Transverse colon (tissue), 4 donors: ENCODE data around the gene SSH2. TPM values are rescaled to one million over a fixed set of nuclear protein-coding genes. Genes with fewer than 3 reads are reported as not detected.

Source experiments
- DNase-seq: peaks from one replicate; pipeline ENCODE4 v3.0.0-alpha.2; 2019
- H3K27ac ChIP-seq, 4 donors: fragments of 200-600 bp; sonication (generic); 2 replicates each; pipeline ENCODE4 v1.5.1; 2016 to 2018; ENCODE audit warnings: inconsistent platforms in 4 of 4
- H3K27me3 ChIP-seq: fragments of 200-600 bp; sonication (generic); 2 replicates; pipeline ENCODE4 v1.5.1; 2017; ENCODE audit warnings: inconsistent platforms
- H3K36me3 ChIP-seq, 4 donors: fragments of 200-600 bp; sonication (generic); 2 replicates each; pipeline ENCODE4 v1.5.1; 2017 to 2019; ENCODE audit warnings: inconsistent platforms in 4 of 4
- H3K4me1 ChIP-seq, 4 donors: fragments of 200-600 bp; sonication (generic); 2 replicates each; pipeline ENCODE4 v1.5.1; 2017 to 2020; ENCODE audit warnings: inconsistent platforms in 4 of 4
- H3K4me3 ChIP-seq, 4 donors: fragments of 200-600 bp; sonication (generic); 1 replicate in 1 of 4; 2 replicates in 3 of 4; pipeline versions ENCODE4 v1.5.1 to v1.6.1; 2017 to 2019; ENCODE audit warnings: inconsistent platforms in 4 of 4
- H3K9me3 ChIP-seq, 2 donors: fragments of 200-600 bp; sonication (generic); 2 replicates each; pipeline ENCODE4 v1.5.1; 2017 to 2019; ENCODE audit warnings: inconsistent platforms in 2 of 2
- CTCF ChIP-seq, 5 experiments: fragments of 200-600 bp in 3 of 5; fragments of 450-650 bp in 2 of 5; sonication (generic) in 3 of 5; IDR thresholded peaks; 1 replicate in 2 of 5; 2 replicates in 3 of 5; pipeline ENCODE4 v1.5.1; 2016 to 2017; ENCODE audit warnings: antibody characterized with exemption in 5 of 5, inconsistent platforms in 3 of 5, mild to moderate bottlenecking in 2 of 5, moderate library complexity in 1 of 5
- EP300 ChIP-seq: sonication (generic); formaldehyde crosslinking; IDR thresholded peaks from one replicate; pipeline ENCODE4 v1.6.1; 2017; ENCODE audit warnings: antibody characterized with exemption, low read depth
- POLR2A ChIP-seq: fragments of 450-650 bp; IDR thresholded peaks from one replicate; pipeline ENCODE4 v1.6.1; 2016; ENCODE audit warnings: antibody characterized with exemption, mild to moderate bottlenecking, moderate library complexity
- POLR2AphosphoS5 ChIP-seq, 3 donors: sonication (generic); formaldehyde crosslinking; IDR thresholded peaks; one replicate each; pipeline ENCODE4 v1.6.1; 2016; ENCODE audit warnings: antibody characterized with exemption in 3 of 3
- WGBS, 2 donors: methylation state at CpG; one replicate each; pipeline ENCODE4 v1.1.5; 2018; ENCODE audit warnings: low coverage in 1 of 2; 5-methylcytosine and 5-hydroxymethylcytosine counted together
- in situ Hi-C, 4 donors: fragments of 200-750 bp; cut with MboI; loops; one replicate each; pipeline versions ENCODE4 v1.15.0 to v1.15.1; 2017; ENCODE audit warnings: low sequenced_read_pairs in 3 of 4, low pct_ligation_motif_present in 1 of 4, low pct_unique_long_range_greater_than_20kb in 1 of 4
- intact Hi-C: fragments of 100-400 bp; cut with DNase I; formaldehyde crosslinking; loops from one replicate; pipeline ENCODE4 v1.15.1; 2023; ENCODE audit warnings: low total_unique reads
- total RNA-seq, 4 donors: library from RNA; depleted of rRNA; stranded (reverse); fragments of >200 nt; gene quantifications; one replicate each; pipeline ENCODE4 v1.1.0, GENCODE V29; 2016

Gene SSH2
- total RNA-seq, 4 donors from 2014 or later: 15.3 to 99.9 (median 46.0) TPM

GRCh38 chr17:29791336-29792080, 138.5 kb downstream of the SSH2 start:
- H3K27ac ChIP-seq: no peak overlapping the region
- intact Hi-C loops: no loop called here

GRCh38 chr17:29789196-29790170, 140.5 kb downstream of the SSH2 start:
- H3K27ac ChIP-seq: peak overlapping the region in 1 of 4 donors; percentile 24
- TF ChIP-seq POLR2AphosphoS5 (IDR thresholded peaks at IDR 0.05) (no peak), POLR2A (no peak), CTCF (IDR thresholded peaks at IDR 0.05) (no peak), EP300 (no peak)
- no peaks in the 10 kb centered on the region for H3K27me3 ChIP-seq
- H3K9me3 ChIP-seq: no peaks in the 10 kb centered on the region
- intact Hi-C loops: no loop called here
- DNase-seq: no peak
- WGBS, 2 donors: 93 to 100% methylated on average over 1 to 4 of the region's 4 CpGs
- H3K4me3 ChIP-seq: no peak overlapping the region
- H3K36me3 ChIP-seq: no peaks in the 10 kb centered on the region
- in situ Hi-C loops: loop anchor here in 3 of 4 donors (10.0 to 25.0 kb wide), 2 partner anchors 145 to 152 kb away; no protein-coding TSS in a partner anchor
- H3K4me1 ChIP-seq: peaks cover 0 to 7% (median 2%) of the 10 kb centered on the region in 4 donors

More at GRCh38 chr17:29791336-29792080, 138.5 kb downstream of the SSH2 start:
- no peak for DNase-seq
- TF ChIP-seq EP300 (no peak), CTCF (IDR thresholded peaks at IDR 0.05) (no peak), POLR2AphosphoS5 (IDR thresholded peaks at IDR 0.05) (no peak), POLR2A (no peak)
- WGBS, 2 donors: 93 to 95% methylated on average over 3 of the region's 3 CpGs
- no peak overlapping the region for H3K4me3 ChIP-seq
- no peaks in the 10 kb centered on the region for H3K27me3 ChIP-seq
- no peaks in the 10 kb centered on the region for H3K36me3 ChIP-seq
- in situ Hi-C loops: loop anchor here in 2 of 4 donors (25.0 kb wide), 1 partner anchor 154 kb away; no protein-coding TSS in a partner anchor
- peaks cover 0 to 5% (median 1%) of the 10 kb centered on the region in 4 donors for H3K4me1 ChIP-seq
- no peaks in the 10 kb centered on the region for H3K9me3 ChIP-seq

GRCh38 chr17:29787995-29788394, 142.0 kb downstream of the SSH2 start:
- Histone ChIP-seq H3K4me3 (no peak overlapping the region), H3K36me3 (no peaks in the 10 kb centered on the region), H3K9me3 (no peaks in the 10 kb centered on the region), H3K27ac (no peak overlapping the region), H3K27me3 (no peaks in the 10 kb centered on the region), H3K4me1 (peaks cover 0 to 7% (median 2%) of the 10 kb centered on the region in 4 donors)
- no peak for TF ChIP-seq POLR2AphosphoS5 (IDR thresholded peaks at IDR 0.05)
- TF ChIP-seq EP300: no peak
- no peak for TF ChIP-seq POLR2A
- TF ChIP-seq CTCF (IDR thresholded peaks at IDR 0.05): no peak
- 92 to 100% methylated on average over 2 to 3 of the region's 3 CpGs for WGBS, 2 donors
- no peak for DNase-seq
- in situ Hi-C loops (loop anchor here in 3 of 4 donors (10.0 to 25.0 kb wide), 2 partner anchors 143 to 151 kb away; no protein-coding TSS in a partner anchor), intact Hi-C loops (no loop called here)
